HCT116 (cell line): ENCODE data around the gene DIRAS2.

Source experiments
- CEBPB ChIP-seq: IDR thresholded peaks from 2 replicates; pipeline ENCODE4 v1.6.1; 2012; ENCODE audit warnings: low read depth
- CTCF ChIP-seq, 3 experiments: fragments of 200-600 bp in 1 of 3; sonication (generic) in 1 of 3; IDR thresholded peaks in 2 of 3; conservative IDR thresholded peaks in 1 of 3; 2 replicates each; pipeline ENCODE4 v1.5.1; 2012 to 2017; ENCODE audit warnings: low read depth in 2 of 3, low read length in 2 of 3, antibody characterized with exemption in 1 of 3, borderline replicate concordance in 1 of 3, control low read depth in 1 of 3, mild to moderate bottlenecking in 1 of 3, mixed read lengths in 1 of 3, mixed run types in 1 of 3, moderate library complexity in 1 of 3; ENCODE audit not compliant: insufficient read depth in 1 of 3
- EZH2 ChIP-seq: fragments of 200-600 bp; sonication (generic); IDR thresholded peaks from 2 replicates; pipeline ENCODE4 v1.6.1; 2017; ENCODE audit warnings: antibody characterized with exemption, mixed run types
- MAX ChIP-seq: IDR thresholded peaks from 2 replicates; pipeline ENCODE4 v1.6.1; 2012
- POLR2A ChIP-seq: IDR thresholded peaks from 2 replicates; pipeline ENCODE4 v1.7.0; 2011; ENCODE audit warnings: borderline replicate concordance; ENCODE audit not compliant: insufficient read depth, insufficient read length; ENCODE audit errors: extremely low read depth
- POLR2AphosphoS5 ChIP-seq: IDR thresholded peaks from 2 replicates; pipeline ENCODE4 v1.6.1; 2011; ENCODE audit warnings: mild to moderate bottlenecking, low read depth, low read length, moderate library complexity
- RAD21 ChIP-seq: IDR thresholded peaks from 2 replicates; pipeline ENCODE4 v1.6.1; 2012; ENCODE audit warnings: low read depth, mild to moderate bottlenecking
- REST ChIP-seq: IDR thresholded peaks from 2 replicates; pipeline ENCODE4 v1.6.1; 2012; ENCODE audit warnings: low read depth
- SP1 ChIP-seq: IDR thresholded peaks from 2 replicates; pipeline ENCODE4 v1.6.1; 2012; ENCODE audit warnings: low read depth
- ZNF274 ChIP-seq: fragments of 200-500 bp; sonication (Bioruptor generic); IDR thresholded peaks from 2 replicates; pipeline ENCODE4 v1.6.1; 2014; ENCODE audit warnings: mild to moderate bottlenecking, low read depth, low read length, inconsistent platforms

- TF ChIP-seq ZNF274, result no peak
- TF ChIP-seq POLR2A, result no peak
- TF ChIP-seq EZH2, result no peak
- TF ChIP-seq CTCF (IDR thresholded peaks at IDR 0.05 in 2 of 3, conservative IDR thresholded peaks at IDR 0.05 in 1 of 3; ENCODE audit: borderline replicate concordance in 1 of 3, insufficient read depth in 1 of 3, low read depth in 2 of 3, low read length in 2 of 3), result no peak
- TF ChIP-seq POLR2AphosphoS5, result no peak
- TF ChIP-seq SP1, result no peak
- TF ChIP-seq CEBPB, result no peak
- TF ChIP-seq RAD21, result no peak
- no peak for TF ChIP-seq REST
- TF ChIP-seq MAX, result no peak
Observed at GRCh38 chr9:90562229-90562628, 80.4 kb downstream of the DIRAS2 start.
